NOMO-1 treated with dmso at 0.1 percent for 144 hours (cell line): ENCODE data around the gene ADGRD1.

ENCODE experiments used
- DNase-seq: peaks from one replicate; lab custom pipeline; 2025; ENCODE audit not compliant: unreplicated experiment; lab: John Stamatoyannopoulos, UW

Gene ADGRD1

GRCh38 chr12:131097202-131098177 lies 143.8 kb downstream of the ADGRD1 start:
- no peak for DNase-seq

GRCh38 chr12:131098178-131098981 lies 144.7 kb downstream of the ADGRD1 start:
- no peak for DNase-seq

GRCh38 chr12:131100031-131100674 lies 146.4 kb downstream of the ADGRD1 start:
- no peak for DNase-seq

- no peak for DNase-seq
Measured at GRCh38 chr12:131101006-131101405, 147.3 kb downstream of the ADGRD1 start.

GRCh38 chr12:131101703-131102492 lies 148.2 kb downstream of the ADGRD1 start:
- peak; percentile 51 for DNase-seq

- no peak for DNase-seq
Measured at GRCh38 chr12:131102493-131102931, 148.8 kb downstream of the ADGRD1 start.

GRCh38 chr12:131102991-131103668 lies 149.4 kb downstream of the ADGRD1 start:
- DNase-seq = no peak

GRCh38 chr12:131103669-131104462 lies 150.2 kb downstream of the ADGRD1 start:
- DNase-seq = no peak

GRCh38 chr12:131104463-131105350 lies 151.0 kb downstream of the ADGRD1 start:
- DNase-seq = peak; percentile 56

- DNase-seq = no peak
Measured at GRCh38 chr12:131105351-131105735, 151.6 kb downstream of the ADGRD1 start.

- DNase-seq = no peak
Measured at GRCh38 chr12:131105736-131106348, 152.1 kb downstream of the ADGRD1 start.

GRCh38 chr12:131106349-131106941 lies 152.7 kb downstream of the ADGRD1 start:
- no peak for DNase-seq

GRCh38 chr12:131108177-131108955 lies 154.7 kb downstream of the ADGRD1 start:
- DNase-seq = no peak

GRCh38 chr12:131111446-131111845 lies 157.7 kb downstream of the ADGRD1 start:
- no peak for DNase-seq

GRCh38 chr12:131112021-131112420 lies 158.3 kb downstream of the ADGRD1 start:
- DNase-seq = no peak

- no peak for DNase-seq
Measured at GRCh38 chr12:131112700-131113290, 159.1 kb downstream of the ADGRD1 start.
